GM19463 (cell line): ENCODE results near the gene ME3.

Source experiments
- ATAC-seq: cut with Tn5 transposase; IDR thresholded peaks from one replicate; pipeline ENCODE4 v1.9.1; 2021; ENCODE audit warnings: mild to moderate bottlenecking, moderate library complexity; ENCODE audit not compliant: unreplicated experiment

The ME3 gene

DNA sequence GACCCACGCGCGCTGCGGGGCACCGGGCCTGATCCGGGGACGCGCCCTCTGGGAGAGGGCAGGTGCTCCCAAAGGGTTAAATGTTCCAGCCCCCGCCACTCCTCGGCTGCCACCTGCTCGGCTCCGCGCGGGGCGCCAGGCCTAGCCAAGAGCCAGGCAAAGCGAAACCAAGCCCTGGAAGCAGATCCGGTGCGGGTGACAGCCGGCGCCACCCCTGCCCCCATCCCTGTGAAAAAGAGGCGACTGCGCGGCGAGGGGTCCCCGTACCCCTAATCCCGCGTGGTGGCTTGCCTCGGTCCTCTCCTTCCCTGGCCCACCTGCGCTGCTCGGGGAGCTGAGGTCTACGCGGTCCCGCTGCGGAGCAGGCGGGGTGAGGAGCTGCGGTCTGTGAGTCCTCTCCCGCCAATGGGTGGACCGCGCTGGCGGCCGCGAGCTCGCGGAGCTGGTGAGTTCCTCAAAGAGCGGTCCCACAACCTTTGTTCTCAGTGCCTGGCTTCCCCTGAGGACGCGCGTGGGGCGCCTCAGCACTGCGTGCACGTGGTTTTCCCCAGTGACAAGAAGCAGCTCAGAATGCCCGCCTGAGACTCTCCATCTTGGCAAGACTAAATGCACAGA is at the start of gene ME3:
TSS of gene ME3 (minus strand) at position 610 of the 615 bp plus-strand sequence.
- ATAC-seq = peak; percentile 56

DNA sequence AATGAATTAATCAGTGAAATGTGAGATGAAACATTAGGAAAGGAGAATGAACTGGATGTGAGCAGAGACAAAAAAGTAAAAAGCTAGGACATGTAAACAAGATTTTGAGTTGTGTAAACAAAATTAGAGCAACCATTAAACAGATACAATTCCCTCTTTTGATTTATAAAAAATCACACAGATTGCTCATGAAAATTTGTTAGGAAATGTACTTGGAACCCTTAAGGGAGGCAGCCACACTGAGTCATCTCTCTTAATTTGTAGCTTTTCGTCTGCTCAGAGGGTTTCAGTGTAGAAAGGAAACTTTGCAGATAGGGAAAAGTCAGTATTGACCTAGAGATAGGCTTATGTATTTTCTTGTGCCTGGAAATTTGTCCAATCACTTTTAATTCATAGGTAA is 49.6 kb upstream of the ME3 start:
- ATAC-seq = no peak

DNA sequence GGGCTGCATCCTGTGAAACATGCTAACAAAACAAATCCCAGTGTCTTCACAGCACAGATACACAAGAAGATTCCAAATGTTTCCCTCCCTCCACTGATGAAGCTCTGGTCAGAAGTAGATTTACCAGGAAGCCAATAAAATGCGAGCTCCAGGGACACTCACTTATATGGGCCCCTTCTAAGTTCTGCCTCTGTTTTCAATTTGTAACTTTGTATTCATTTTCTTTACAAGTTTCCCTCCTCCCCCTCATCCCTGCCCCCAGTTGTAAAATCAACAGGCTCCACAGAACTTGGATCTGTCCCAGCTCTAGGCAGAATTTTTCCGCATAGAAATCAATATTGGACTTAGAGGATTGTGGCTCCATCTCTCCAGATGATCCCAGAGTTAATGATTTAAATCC is 48.1 kb upstream of the ME3 start:
- no peak for ATAC-seq

DNA sequence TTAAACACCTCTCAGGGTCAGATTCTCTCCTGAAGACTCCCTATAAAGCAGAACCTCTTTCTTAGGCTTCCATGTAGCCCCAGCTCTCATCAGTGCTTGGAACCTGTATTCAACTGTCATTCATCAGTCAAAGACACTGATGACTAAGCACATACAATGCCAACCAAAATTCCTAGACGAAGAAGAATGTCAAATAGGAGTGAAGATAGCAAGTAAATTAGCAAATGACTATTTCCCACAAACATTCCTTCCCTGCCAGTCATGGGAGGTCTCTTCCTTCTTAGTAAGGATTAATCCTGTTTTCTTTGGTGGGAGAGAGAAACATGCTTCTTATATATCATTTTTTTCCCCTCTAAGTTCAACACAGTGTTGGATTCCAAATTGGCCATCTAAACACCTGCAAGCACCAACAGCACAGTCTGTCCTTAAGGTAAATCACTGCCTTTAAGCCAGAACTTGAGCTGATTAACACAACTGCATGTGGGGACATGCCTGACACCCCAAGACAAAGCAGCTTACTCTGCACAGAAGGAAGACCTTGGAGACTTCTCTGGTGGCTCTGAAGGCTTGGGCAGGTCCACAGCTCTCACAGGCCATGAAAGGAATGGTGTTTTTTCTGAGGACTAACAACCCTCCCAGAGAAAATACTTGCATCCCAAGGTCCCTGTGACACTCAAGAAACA is 47.5 kb upstream of the ME3 start:
- no peak for ATAC-seq

- ATAC-seq = no peak
Measured at GRCh38 chr11:86718999-86719398, 46.6 kb upstream of the ME3 start.

DNA sequence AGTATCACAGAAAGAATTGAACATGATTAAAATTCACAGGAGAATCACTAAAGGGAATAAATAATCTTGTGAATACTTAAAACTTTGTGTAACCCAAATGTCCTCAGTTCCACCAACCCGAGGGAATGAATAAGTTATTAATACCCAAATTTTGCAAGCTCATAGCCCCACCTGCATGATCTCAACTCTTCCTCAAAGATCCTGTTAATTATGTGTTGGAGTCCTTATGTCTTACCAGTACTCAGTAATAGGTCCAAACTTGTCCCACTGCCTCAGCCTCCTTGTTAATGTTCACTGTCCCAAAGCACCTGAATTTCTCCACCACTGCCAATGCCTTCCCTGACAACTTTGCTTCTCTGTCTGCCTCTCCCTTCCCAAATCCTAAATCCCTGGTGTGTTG is 46.1 kb upstream of the ME3 start:
- ATAC-seq = no peak

- no peak for ATAC-seq
Measured at GRCh38 chr11:86717817-86718501, 45.5 kb upstream of the ME3 start.

DNA sequence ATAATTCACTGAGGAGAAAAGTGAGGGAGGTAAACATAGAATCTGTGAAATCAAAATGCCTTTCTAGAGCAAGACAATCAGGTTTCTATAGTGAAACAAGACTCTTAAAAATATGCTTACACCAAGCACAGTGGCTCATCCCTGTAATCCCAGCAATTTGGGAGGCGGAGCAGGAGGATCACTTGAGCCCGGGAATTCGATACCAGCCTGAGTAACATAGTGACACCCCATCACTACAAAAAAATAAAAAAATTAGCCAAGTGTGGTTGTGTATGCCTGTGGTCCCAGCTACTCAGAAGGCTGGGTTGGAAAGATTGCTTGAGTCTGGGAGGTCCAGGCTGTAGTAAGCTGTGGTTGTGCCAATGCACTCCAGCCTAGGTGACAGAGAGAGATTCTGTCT is 43.2 kb upstream of the ME3 start:
- ATAC-seq = no peak

DNA sequence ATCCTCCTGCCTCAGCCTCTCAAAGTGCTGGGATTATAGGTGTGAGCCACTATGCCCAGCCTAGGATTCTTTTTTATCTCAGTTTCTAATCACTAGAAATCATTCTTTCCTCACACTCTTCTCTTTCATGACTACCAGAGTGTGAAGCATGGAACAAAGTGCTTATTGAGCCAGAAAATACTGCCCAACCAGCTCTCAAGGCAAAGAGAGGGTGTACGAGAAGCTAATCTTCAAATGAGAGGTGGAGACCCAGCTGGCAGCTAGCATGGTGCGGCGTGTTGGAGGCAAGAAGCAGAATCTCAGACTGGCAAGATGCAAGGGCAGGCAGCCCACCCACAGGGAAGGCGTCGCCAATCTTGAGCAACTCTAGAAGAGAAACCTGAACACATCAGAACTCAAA is 41.1 kb upstream of the ME3 start:
- ATAC-seq = no peak

GRCh38 chr11:86710936-86711335 is 38.5 kb upstream of the ME3 start:
- ATAC-seq = no peak

GRCh38 chr11:86708669-86709068 is 36.3 kb upstream of the ME3 start:
- no peak for ATAC-seq

GRCh38 chr11:86706338-86707131 is 34.1 kb upstream of the ME3 start:
- ATAC-seq = no peak

DNA sequence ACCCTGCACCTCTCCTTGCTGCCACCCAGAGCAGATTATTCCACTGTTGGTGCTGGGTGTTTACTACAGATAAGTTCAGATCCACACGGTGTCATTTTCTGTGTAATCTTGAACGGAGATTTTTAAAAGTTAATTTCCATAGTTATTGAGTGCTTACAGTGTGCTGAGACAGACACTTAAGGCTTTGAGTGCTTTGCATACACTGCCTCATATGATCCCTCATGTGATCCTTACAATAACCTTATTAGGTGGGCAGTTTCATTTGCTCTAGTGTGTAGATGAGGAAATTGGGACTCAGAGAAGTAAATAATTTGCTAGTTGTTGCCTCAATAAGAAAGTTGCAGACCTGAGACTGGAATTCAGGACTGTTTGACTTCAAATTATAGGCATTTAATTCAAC is 32.3 kb upstream of the ME3 start:
- ATAC-seq = no peak

DNA sequence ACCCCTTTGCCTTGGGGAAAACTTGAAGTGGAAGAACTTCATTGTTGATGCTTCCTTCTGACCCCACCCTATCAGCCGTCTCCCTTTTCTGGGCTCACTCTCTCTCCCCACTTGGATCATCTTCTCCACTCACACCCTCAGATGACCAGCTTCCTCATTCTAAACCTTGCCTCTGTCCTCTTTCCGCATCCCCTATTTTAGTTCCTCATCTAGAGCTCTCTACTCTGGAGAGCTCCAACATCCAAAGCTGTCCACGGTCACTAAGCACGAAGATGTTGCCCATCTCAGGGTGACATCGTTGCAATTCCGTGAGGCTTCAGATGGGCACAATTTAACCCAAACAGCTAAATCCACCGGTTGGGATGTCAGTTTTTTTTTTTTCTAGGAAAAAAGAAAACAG is 31.6 kb upstream of the ME3 start:
- ATAC-seq = no peak

- no peak for ATAC-seq
Measured at GRCh38 chr11:86702220-86702983, 30.0 kb upstream of the ME3 start.

DNA sequence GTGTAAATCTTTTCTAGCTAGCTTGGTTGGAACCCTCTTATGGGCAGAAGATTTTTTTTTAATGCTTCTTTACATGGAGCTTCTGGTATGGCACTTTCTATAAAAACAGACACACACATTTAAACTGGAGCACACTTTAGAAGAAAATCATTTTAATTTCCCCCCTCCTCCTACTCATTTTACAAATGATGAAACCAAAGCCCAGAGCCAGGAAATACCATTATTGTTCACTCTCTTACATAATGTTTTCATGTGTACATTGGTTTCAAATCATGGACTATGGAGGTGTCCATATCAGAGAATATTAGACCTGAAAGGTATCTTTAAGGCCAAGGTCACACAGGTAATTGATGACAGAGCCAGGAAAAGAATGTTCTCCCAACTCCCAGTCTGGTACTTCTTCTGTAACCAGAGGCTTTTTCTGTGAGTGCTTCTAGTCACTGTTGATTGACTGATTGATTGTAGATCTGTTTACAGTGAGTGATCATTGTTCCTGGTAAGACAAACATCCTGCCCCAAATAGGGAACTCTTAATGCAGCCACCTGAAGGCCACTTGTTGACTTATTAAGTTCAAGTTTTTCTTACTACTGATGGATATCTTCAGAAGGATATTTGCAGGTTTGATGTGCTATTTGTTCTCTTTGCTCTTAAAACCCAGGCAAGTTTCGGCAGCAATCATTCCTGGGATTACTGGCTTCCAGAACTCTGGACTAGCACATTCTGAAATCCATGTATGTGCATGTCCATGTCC is 26.8 kb upstream of the ME3 start:
- ATAC-seq = no peak

GRCh38 chr11:86698639-86699038 is 26.2 kb upstream of the ME3 start:
- ATAC-seq = no peak

DNA sequence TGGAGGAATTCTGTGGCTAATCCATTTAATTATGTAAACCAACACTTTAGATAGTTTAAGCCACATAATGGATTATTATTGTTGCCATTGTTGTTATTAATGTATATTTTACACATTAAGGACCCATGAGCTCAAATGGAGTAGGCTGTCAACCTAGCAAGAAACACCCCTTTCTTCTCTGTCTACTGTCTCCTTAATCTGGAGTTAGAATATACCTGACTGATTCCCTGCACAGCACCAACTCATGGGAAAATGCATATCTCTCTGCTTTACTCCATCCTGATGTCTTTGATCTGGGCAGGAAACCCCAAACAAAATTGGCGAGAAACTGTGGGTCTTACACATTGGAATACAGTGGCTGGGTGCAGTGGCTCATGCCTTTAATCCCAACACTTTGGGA is 24.0 kb upstream of the ME3 start:
- ATAC-seq = no peak

DNA sequence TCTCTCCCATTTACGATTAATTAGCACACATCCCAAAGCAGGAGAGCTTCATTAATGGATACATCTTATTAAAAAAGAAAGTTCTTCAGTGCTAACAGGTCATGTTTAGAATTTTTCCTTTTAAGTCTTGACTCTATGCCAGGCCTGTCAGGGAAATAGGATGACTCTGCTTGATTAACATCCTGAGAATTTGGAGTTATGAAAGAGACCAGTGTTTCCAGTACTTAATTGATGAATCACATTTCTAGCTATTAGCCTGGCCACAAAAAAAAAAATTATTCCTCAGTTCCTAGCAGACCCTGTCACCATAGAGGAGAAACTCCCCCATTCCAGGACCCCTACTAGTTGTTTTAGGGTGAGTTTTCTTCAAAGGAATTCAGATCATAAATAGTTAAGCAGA is 23.6 kb upstream of the ME3 start:
- ATAC-seq = no peak

DNA sequence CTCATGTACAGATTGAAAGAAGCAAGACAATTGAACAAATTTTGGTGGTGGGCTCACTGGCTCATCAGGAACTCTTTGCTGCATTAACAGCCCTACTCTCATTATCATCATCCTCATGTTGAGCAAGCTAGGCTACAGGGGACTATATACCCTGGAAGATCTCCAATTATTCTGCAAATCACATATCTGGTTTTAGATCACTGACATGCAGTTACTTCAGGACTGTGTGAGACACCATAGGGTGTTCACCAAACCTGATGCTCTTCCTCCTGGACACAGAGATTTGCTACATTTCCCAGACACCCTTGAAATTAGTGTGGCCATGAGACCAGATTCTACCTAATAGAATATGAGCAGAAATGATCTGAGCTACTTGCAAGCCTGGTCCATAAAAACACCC is 23.0 kb upstream of the ME3 start:
- no peak for ATAC-seq
